HG03575 (cell line): Measurements from ENCODE around the gene KCNMA1.
"Not testable (repeated sequence)": the region's sequence is repeated elsewhere in the genome, so short reads cannot be mapped to it uniquely, and the experiment has no call there.

Source experiments
- ATAC-seq: cut with Tn5 transposase; IDR thresholded peaks from one replicate; pipeline ENCODE4 v1.9.1; 2021; ENCODE audit not compliant: unreplicated experiment, insufficient number of reproducible peaks, low FRiP score; ENCODE audit errors: extremely low read depth

Gene KCNMA1

GRCh38 chr10:77637532-77638320 lies at the start of gene KCNMA1:
Gene KCNMA1 (minus strand): TSS chr10:77637808.
- no peak for ATAC-seq

GRCh38 chr10:77686650-77687417 lies 49.2 kb upstream of the KCNMA1 start:
- ATAC-seq = no peak

GRCh38 chr10:77686096-77686495 lies 48.5 kb upstream of the KCNMA1 start:
- ATAC-seq = no peak

GRCh38 chr10:77685432-77685831 lies 47.8 kb upstream of the KCNMA1 start:
- no peak for ATAC-seq

GRCh38 chr10:77683088-77683432 lies 45.5 kb upstream of the KCNMA1 start:
- not testable (repeated sequence) for ATAC-seq

GRCh38 chr10:77682393-77683087 lies 44.9 kb upstream of the KCNMA1 start:
- ATAC-seq = no peak

GRCh38 chr10:77681839-77682238 lies 44.2 kb upstream of the KCNMA1 start:
- ATAC-seq = no peak

GRCh38 chr10:77680811-77681210 lies 43.2 kb upstream of the KCNMA1 start:
- no peak for ATAC-seq

- no peak for ATAC-seq
Measured at GRCh38 chr10:77680065-77680464, 42.5 kb upstream of the KCNMA1 start.

- ATAC-seq = no peak
Measured at GRCh38 chr10:77679217-77679616, 41.6 kb upstream of the KCNMA1 start.

- ATAC-seq = no peak
Measured at GRCh38 chr10:77678146-77678545, 40.5 kb upstream of the KCNMA1 start.

- no peak for ATAC-seq
Measured at GRCh38 chr10:77675347-77675746, 37.7 kb upstream of the KCNMA1 start.

- no peak for ATAC-seq
Measured at GRCh38 chr10:77673515-77674140, 36.0 kb upstream of the KCNMA1 start.

GRCh38 chr10:77673101-77673500 lies 35.5 kb upstream of the KCNMA1 start:
- ATAC-seq = no peak

GRCh38 chr10:77671594-77672252 lies 34.1 kb upstream of the KCNMA1 start:
- no peak for ATAC-seq

GRCh38 chr10:77670817-77671443 lies 33.3 kb upstream of the KCNMA1 start:
- no peak for ATAC-seq

GRCh38 chr10:77669892-77670291 lies 32.3 kb upstream of the KCNMA1 start:
- ATAC-seq = no peak
